ENCODE data around the gene RHNO1.

The RHNO1 gene, protein sequence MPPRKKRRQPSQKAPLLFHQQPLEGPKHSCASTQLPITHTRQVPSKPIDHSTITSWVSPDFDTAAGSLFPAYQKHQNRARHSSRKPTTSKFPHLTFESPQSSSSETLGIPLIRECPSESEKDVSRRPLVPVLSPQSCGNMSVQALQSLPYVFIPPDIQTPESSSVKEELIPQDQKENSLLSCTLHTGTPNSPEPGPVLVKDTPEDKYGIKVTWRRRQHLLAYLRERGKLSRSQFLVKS

DNA sequence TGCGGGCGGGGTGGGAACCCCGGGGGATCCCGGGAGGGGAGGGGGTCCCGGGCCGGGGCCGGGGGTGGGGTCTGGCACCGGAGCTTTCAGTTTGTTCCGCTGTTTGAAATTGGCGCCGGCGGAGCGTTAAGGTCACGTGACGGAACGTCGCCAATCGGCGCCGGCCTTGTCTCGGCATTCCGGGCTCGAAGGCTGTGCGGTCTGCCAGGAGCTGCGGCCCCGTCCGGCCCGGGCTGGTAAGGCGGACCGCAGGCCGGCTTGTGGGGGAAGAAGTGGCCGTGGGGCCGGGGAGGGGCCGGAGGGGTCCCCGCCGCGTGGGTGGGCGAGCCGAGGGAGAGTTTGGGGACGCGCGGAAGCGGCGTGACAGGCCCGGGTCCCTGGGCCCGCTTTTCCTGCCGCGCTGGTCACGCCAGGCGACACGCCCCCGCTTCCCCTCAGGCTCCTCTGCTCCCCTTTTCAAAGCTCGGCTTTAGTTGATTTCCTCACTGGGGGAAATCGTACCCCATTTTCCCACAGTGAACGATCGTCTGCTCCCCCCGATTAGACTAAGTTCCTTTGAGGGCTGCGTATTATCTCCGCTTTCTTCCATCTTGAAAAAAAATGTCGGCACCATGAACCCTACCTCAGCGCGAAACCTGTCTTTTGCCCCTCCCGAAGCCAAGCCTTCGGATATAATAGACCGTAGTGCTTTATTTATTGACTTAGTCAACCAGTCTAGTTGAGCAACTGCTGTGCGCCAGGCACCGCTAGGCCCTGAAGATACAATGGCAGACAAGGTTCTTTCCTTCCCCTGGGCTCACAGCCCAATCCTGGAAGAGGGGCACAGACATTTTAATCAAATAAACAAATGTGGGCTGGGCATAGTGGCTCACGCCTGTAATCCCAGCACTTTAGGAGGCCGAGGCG is at the start of gene RHNO1, which contains the start of gene FOXM1:
Gene RHNO1, plus strand, starts transcription at position 177 of the 906 bp plus-strand sequence. CDS start 8,144 bp downstream, outside the sequence.
Gene FOXM1, minus strand, starts transcription at position 128 of the 906 bp plus-strand sequence. CDS start 2,696 bp downstream, outside the sequence.
- peak; percentile 81 for DNase-seq

DNA sequence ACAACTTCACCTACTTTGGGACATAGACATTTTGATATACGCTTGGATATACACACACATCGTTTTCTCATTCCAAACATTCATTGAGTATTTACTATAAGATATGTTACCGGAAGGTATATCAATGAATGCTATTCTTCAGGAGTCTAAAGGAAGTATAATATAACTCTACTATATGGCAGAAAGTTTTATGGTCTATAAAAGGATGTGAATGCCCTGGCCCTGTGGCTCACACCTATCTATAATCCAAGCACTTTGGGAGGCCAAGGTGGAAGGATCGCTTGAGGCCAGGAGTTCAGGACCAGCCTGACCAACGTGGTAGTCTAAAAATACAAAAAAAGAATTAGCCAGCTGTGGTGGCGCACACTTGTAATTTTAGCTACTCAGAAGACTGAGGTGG is 47.7 kb upstream of the RHNO1 start:
- no peak for DNase-seq

DNA sequence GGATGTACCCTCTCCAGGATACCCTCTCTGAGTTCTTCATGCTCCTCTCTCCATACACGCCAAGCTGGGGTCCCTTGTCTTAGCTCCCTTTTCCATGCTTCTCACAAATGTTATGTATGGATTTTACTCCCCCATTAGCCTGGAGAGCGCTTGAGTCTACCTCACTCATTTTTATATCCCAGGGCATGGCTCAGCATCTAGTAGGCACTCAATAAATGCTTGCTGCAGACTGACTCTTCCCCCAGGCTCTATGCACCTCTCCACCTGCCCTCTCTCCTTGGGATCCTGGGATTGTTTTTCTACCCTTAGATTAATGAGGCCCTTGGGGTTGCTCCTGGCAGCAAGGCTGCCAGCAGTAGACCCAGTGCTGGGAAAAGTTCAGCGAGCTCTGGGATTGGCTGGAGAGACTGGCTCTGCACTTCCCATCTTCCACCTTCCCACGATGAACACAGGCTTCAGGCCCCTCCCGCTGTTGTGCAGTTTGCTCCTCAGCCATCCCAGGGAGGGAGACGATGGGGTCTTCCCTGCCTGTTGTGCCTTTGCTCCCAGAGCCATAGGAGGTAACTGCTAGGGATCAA is 44.4 kb upstream of the RHNO1 start:
- no peak for DNase-seq

DNA sequence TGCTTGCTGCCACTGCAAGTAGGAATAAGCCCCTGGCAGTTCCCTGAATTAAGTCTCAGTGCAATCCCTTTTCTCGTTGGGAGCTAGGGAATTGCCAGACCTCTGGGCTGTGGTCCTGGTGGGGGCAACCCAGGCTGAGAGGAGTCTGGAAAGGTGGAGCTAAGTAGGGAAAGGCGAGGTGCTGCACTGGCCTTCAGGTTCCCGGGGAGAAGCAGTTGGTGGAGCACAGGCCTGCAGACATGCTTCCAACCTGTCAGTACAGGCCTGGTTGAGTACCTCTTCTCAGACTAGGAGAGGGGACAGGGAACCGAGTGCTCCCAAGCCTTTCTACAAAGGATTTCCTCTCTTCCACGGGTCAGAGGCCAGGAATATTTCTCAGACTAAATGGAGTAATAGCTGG is 43.7 kb upstream of the RHNO1 start:
- no peak for DNase-seq

DNA sequence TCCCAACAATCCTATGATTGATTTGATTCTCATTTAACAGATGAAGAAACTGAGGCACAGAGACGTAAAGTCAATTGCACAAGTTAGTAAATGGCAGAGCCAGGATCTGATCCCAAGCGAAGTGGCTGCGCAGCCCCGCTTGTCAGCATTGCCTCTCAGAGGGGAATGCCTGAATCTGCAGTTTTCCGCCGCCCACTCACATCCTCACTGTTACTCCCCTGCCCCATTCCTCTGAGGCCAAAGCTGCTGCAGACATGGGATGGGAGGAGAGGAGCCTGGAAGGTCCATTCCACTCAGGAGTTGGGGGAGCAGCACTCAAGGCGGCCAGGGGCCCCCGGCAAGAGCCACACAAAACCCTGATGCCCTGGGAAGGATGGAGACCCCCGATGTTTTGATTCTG is 43.2 kb upstream of the RHNO1 start:
- no peak for DNase-seq

DNA sequence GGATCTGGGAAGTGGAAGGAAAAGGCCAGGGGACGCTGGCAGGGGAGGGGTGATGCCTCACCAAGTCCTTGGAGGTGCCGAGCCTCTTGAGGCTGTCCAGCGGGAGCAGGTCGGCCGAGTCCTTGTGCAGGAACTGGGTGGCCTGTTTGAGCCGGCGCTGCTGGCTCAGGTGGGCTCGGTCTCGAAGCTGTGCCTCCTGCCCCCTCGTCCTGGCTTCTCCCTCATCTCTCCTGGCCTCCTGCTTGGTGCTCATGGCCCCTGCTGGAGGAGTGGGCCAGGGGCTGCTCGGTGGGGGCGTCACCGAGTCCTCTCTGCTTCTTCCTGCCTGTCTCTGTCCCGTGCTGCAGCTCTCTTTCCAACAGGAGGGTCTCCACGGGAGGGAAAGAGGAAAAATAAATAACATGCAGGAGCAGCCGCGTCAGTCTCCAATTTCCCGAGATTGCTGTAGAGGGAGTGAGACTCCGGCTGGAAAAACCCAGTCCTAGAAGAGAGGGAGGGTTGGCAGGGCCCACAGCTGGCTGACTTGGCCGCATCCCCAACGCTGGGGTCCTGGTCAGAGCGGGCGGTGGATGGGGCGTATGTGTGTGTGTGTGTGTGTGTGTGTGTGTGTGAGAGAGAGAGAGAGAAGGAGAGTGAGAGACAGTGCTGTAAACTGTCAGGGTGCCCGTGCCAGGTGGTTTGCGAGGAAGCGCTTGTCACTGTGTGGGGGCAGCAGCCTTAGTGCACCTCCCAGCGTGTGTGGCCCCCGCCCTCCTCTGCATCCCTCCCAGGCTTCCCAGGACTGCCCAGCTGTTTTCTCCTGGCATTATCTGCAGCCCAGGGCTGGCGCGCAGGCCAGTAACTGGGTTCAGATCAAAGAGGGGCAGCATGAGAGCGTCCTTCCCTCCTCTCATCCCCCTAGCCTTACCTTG is 42.2 kb upstream of the RHNO1 start, which contains the start of gene NRIP2:
Gene NRIP2, minus strand, starts transcription at position 455 of the 911 bp plus-strand sequence. Its CDS starts 52 bp downstream, at position 403.
- peak; percentile 43 for DNase-seq

DNA sequence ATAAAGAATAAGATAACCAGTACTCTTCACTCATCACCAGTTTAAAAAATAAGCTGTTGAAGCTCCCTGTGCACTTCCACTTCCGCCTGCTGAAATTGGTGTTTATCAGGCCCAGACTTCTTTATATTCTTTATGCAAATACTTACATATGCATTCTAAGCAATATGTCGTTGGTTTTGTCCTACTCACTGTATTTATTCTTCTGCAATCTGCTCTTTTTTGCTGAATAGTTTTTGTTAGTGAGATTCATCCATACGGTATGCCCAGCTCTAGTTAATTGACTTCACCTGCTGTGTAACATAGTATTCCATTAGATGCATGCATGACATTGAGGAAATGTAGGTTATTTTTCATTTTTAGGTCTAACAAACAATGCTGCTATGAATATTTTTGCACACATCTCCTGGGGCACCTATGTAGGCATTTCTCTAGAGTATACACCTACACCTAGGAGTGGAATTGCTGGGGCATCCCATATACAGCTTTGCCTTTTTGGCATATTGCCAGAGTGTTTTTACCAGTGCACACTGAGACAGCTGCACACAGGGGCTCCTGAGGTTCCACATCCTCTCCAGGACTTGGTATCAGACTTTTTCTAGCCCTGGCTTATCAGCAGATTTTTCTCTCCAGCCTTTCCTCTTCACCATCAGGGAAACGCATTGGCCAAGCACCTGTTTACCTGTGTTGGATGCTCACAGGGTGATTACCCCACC is 41.2 kb upstream of the RHNO1 start:
- no peak for DNase-seq

DNA sequence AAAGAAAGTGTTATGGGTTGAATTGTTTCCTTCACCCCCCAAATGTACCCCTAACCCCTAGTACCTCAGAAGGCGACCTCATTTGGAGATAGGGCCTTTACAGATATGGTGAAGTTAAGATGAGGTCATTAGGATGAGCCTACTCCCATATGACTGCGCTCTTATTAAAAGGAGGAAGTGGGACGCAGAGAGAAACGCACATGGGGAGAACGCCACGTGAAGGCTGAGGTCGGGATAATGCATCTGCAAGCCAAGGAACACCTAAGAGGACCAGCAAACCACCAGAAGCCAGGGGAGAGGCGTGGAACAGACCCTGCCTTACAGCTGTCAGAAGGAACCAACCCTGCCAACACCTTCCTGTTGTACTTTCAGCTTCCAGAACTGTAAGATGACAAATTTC is 40.4 kb upstream of the RHNO1 start:
- DNase-seq: no peak

DNA sequence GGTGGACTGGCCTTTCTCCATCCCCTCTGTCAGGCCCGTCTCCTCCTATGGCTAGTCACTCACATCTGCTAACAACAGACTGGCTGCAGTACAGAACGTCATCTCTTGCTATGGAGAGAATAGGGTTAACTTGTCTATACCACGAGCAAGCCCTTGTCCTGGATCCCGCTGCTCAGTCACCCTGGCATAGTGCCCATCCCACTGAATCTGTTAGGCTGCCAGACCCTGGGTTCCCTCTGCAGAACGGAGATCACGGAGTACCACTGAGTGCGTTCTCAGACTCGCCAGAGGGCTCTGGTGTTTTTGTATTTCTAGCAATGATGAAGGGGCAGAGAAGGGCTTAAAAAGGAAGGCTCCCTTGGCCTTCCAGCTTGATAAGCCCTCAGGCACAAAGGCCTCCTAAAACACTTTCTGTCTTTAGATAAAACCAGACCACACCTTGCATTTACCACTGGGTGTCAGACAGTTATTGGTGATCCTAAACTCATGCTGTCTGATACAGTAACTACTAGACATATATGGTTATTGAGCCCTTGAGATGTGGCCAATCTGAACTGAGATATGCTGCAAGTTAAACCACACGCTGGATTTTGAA is 35.9 kb upstream of the RHNO1 start:
- DNase-seq: peak; percentile 43

DNA sequence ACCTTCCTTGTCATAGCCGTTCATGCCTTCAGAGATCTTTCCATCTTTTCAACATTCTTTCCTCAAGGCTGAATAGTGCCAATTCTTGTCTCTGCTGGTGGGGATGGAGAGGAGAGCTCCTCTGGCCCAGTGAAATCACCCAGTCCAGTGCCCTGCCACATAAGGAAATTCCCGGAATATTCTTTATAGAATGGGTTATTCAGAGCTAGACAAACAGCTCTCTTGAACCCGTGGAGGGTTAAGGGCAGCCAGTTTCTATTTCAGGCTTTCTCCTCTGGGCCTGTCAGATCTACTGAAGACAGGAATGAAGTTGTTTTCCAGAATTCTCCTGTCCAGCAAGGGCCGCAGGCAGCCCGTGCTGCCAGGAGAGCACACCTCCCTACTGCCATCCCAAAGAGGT is 34.1 kb upstream of the RHNO1 start:
- DNase-seq: no peak

DNA sequence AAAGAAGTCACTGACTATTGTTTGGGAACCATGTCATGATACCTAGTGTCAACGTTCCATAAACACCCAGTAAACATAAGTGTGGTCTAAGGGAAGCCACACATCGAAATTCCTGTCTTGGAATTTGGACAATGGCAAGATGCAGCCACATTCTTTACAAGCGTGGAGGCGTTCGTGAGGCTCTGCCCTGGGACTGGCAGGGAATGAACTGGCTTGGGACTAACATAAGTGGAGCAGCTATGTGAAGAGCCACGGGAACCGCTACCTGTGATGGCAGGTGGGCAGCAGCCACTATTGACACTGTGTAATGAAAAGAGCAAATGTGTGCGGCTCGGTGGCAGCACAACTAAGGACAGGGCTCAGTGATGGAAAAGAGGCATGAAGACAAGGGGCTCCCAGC is 32.2 kb upstream of the RHNO1 start:
- DNase-seq: no peak

DNA sequence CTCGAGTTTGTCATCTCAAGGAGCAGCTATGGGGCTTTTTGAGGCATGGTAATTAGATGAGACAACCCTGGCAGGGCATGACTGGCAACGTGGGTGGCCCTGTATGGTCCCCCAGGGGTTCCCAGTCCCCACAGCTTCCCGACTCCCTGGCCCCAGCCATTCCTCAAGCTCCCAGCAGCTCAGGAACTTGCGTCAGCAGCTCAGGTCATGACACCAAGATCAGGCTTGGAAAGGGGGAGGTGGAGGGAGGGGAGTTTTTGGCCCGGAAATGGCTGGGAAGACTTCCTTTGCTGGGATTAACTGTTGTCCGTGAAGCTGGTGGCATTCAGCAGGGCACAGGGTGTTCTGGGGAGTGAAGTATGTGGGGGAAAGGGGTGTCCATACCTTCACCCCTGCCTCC is 31.7 kb upstream of the RHNO1 start:
- DNase-seq: no peak

DNA sequence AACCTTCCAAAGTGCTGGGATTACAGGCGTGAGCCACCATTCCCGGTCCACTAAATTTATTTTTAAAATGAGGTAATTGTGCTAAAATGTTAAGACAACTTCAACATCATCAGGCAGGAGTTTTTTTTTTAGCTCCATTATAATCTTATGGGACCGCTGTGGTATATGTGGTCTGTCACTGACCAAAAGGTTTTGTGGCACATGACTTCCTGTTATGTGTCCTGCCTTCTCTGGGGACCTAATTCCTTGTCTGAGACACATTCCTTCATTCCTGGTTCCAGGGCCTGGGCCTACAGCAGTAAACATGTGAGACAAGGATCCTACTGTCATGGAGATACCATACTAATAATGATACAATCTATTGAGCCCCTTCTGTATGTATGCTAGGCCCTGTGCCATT is 25.1 kb upstream of the RHNO1 start:
- no peak for DNase-seq

DNA sequence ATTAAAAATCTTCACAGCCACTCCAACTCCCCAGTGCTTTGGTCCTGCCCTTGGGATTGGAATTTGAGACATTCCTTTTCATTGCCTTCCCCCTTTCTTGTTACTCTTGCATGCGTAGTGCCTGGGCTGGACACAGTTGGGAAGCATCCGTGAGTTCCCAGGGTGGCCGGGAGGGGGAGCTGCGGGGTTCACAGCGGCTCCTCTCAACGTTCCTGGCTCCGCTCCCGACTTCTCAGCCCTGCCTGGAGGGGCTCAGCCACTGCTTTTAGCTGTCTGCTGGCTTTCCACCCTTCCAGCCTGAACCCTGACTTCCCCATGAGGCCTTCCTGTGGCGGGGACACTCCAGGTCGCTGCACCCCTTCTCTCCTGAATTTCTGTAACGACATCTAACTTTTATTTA is 23.4 kb upstream of the RHNO1 start:
- peak; percentile 72 for DNase-seq

DNA sequence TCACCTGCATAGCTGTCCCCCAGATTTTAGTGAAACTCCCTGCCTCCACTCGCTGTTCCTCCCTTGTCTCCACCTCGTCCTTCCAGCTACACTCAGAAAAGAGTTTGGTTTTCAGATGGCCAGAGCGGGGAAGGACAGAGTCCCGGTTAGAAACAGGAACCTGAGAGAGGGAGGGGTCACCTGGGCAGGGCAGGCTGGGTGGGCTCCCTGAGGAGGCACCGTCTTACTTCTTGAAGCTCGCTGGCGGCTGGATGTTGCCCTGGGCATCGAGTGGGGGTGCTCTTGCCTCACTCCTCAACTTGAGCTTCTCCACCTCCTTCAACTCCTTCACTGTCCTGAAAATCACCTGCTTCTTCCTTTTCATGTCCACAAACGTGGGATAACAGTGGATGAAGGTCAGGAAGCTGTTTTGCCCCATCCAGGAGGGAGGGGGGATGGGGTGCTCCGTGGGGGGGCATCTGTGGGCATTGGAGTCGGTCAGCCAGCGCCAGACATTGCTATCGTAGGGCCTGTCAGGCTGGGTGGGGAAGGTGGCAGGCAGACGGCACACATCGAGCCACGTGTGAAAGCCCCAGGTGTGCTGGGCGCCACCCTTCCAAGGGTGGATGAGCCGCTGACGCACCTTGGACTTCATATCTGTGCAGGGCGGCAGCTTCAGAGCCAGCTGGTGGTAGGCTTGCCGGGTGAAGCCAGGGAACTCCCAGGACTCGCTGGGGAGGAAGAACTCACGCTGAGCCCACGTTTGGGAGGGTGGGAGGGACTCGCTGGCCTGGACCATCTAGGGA is 22.2 kb upstream of the RHNO1 start:
- no peak for DNase-seq

DNA sequence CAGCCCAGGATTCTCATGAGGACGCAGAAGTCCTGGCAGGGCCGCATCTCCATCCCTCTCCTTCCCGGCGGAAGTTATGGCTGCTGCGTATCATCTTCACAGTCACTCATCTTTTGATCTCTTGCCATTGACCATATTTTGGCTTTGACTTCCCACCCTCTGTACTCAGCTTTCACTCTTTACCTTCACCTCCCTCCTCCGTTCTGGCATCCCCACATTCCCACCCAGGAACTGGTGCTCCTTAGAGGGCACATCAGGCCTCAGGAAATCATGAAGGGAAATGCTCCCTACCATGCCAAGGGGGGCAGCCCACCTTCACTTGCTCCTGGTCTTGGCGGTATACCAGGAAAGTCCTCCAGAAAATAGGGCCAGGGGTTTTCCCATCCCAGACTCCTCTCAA is 21.5 kb upstream of the RHNO1 start:
- DNase-seq: no peak

DNA sequence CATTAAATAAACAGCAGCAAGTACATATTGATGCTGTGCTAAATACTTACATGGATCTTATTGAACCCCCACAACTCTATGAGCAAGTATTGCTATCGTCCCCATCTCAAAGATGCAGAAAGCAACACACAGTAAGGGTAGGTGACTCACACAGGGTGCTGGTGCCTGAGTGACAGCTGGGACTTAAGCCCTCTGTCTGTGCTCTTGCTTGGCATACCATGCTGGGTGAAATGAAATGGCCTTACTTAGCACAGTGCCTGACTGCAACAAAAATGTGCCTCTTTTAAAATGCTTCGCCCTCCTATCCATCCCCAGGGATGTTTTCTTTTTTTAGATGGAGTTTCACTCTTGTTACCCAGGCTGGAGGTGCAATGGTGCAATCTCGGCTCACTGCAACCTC is 21.0 kb upstream of the RHNO1 start:
- DNase-seq: no peak

DNA sequence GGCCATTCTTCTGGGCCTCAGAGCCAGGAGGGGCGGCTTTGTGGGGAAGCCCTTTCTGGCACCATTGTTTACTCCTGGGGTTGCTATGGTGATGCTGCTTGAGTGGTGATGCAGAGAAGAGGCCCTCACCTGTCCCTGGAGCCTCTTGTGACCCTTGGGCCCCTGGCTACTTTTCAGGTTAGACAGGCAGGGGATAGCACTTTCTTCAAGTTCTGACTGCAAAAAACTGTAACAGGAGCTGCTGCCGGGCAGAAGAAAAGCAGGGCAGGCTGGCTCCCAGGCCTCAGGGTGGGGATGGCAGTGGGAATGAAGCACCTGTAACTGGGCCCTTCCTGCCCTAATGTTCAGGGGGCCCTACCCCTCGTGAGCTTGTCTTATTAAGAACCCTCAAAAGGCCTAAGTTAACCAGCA is 20.0 kb upstream of the RHNO1 start, which contains the start of gene TEX52:
Gene TEX52, minus strand, starts transcription at position 19 of the 411 bp plus-strand sequence. Its CDS starts 13 bp downstream, at position 6.
- no peak for DNase-seq

DNA sequence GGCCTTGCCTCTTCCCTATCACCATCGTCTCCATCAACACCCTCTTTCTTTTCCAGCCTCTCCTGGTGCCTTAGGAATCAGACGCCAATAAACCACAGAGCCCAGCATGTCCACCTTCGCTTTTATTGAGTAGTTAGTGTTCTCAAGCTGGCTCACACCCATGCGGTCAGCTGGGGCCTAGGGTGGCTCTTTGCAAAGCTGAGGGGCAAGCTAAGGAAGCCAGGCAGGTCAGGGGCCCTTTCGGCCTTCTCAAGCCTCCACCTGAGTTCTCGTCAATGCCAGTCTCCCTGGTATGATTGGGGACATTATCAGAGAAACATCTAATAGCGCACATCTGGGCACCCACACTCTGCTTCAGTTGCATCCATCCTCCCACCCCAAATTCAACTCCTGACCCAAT is 19.4 kb upstream of the RHNO1 start:
- DNase-seq: no peak

DNA sequence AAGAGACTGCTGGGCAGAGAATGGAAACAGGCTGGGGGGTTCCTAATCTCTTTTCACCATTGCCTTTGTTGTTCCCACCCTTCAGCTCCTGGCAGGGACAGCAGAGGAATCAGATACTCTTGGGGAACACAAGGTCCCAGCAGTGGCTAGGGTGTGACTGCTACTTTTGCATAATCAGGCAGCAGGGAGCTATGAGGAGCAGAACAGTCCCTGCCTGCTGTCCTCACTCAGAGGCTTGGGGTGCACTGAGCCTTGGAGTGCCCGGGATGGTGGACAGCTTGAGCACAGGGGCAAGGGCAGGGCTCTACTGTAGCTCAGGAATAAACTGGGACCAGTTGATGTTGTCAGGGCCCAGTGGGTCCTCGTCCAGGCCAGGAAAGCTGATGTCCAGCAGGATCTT is 18.7 kb upstream of the RHNO1 start:
- no peak for DNase-seq

Data from NCI-H1694 treated with DMSO at 0.1 percent for 48 hours (cell line).